Nephron progenitor cell (in vitro differentiated cells): ENCODE data around the gene TRAF3IP3.

ENCODE experiments used
- DNase-seq: peaks from one replicate; pipeline ENCODE4 v3.0.0; 2021
- H3K27ac Mint-ChIP-seq: 2 replicates; pipeline ENCODE4 v1.8.0; 2021; ENCODE audit warnings: mild to moderate bottlenecking, moderate library complexity, mixed read lengths
- H3K27me3 Mint-ChIP-seq: 2 replicates; pipeline ENCODE4 v1.8.0; 2021; ENCODE audit warnings: mild to moderate bottlenecking, low read depth, mixed read lengths; ENCODE audit not compliant: poor library complexity
- H3K36me3 Mint-ChIP-seq: 2 replicates; pipeline ENCODE4 v1.8.0; 2021; ENCODE audit warnings: low read depth, mixed read lengths
- H3K4me1 Mint-ChIP-seq: 2 replicates; pipeline ENCODE4 v1.8.0; 2021; ENCODE audit warnings: mixed read lengths
- H3K4me3 Mint-ChIP-seq: 2 replicates; pipeline ENCODE4 v1.8.0; 2021; ENCODE audit warnings: mild to moderate bottlenecking, moderate library complexity, mixed read lengths
- H3K9me3 Mint-ChIP-seq: 2 replicates; pipeline ENCODE4 v1.8.0; 2021; ENCODE audit warnings: mild to moderate bottlenecking, moderate library complexity, mixed read lengths
- CTCF ChIP-seq: fragments of 200-600 bp; sonication (generic); IDR thresholded peaks from 2 replicates; pipeline ENCODE4 v1.5.0; 2021; ENCODE audit warnings: antibody characterized with exemption

Gene TRAF3IP3, protein sequence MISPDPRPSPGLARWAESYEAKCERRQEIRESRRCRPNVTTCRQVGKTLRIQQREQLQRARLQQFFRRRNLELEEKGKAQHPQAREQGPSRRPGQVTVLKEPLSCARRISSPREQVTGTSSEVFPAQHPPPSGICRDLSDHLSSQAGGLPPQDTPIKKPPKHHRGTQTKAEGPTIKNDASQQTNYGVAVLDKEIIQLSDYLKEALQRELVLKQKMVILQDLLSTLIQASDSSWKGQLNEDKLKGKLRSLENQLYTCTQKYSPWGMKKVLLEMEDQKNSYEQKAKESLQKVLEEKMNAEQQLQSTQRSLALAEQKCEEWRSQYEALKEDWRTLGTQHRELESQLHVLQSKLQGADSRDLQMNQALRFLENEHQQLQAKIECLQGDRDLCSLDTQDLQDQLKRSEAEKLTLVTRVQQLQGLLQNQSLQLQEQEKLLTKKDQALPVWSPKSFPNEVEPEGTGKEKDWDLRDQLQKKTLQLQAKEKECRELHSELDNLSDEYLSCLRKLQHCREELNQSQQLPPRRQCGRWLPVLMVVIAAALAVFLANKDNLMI

GRCh38 chr1:209755926-209756614, at the start of gene TRAF3IP3:
Gene TRAF3IP3 (plus strand): TSS chr1:209756053. CDS start chr1:209760040, 3,987 bp downstream.
- peaks cover 9% of the 10 kb centered on the region for H3K4me1 Mint-ChIP-seq
- no peak within 1 kb of the TSS for H3K4me3 Mint-ChIP-seq
- H3K27ac Mint-ChIP-seq, result no peak within 1 kb of the TSS
- H3K36me3 Mint-ChIP-seq, result no peaks in the 10 kb centered on the region
- H3K27me3 Mint-ChIP-seq, result peaks cover 50% of the 10 kb centered on the region
- no peaks in the 10 kb centered on the region for H3K9me3 Mint-ChIP-seq
- no peak for DNase-seq
- no peak for TF ChIP-seq CTCF

- peaks cover 22% of the 10 kb centered on the region for H3K4me1 Mint-ChIP-seq
- TF ChIP-seq CTCF, result no peak
- H3K27ac Mint-ChIP-seq, result no peak overlapping the region
- H3K9me3 Mint-ChIP-seq, result no peaks in the 10 kb centered on the region
- no peak for DNase-seq
- no peaks in the 10 kb centered on the region for H3K36me3 Mint-ChIP-seq
- no peak overlapping the region for H3K4me3 Mint-ChIP-seq
- H3K27me3 Mint-ChIP-seq, result peaks cover 25% of the 10 kb centered on the region
Measured at GRCh38 chr1:209706622-209707021, 49.2 kb upstream of the TRAF3IP3 start.

- Mint-ChIP-seq H3K4me1 (peaks cover 22% of the 10 kb centered on the region), H3K4me3 (no peak overlapping the region), H3K27ac (no peak overlapping the region), H3K27me3 (peaks cover 21% of the 10 kb centered on the region), H3K9me3 (no peaks in the 10 kb centered on the region), H3K36me3 (no peaks in the 10 kb centered on the region)
- DNase-seq, result no peak
- TF ChIP-seq CTCF, result no peak
Measured at GRCh38 chr1:209707308-209707707, 48.5 kb upstream of the TRAF3IP3 start.

GRCh38 chr1:209708297-209708696, 47.6 kb upstream of the TRAF3IP3 start:
- Mint-ChIP-seq H3K36me3 (no peaks in the 10 kb centered on the region), H3K4me3 (no peak overlapping the region), H3K27me3 (peaks cover 21% of the 10 kb centered on the region), H3K27ac (no peak overlapping the region), H3K4me1 (peaks cover 22% of the 10 kb centered on the region), H3K9me3 (no peaks in the 10 kb centered on the region)
- DNase-seq, result peak; percentile 20
- no peak for TF ChIP-seq CTCF

GRCh38 chr1:209710093-209710492, 45.8 kb upstream of the TRAF3IP3 start:
- peaks cover 15% of the 10 kb centered on the region for H3K27me3 Mint-ChIP-seq
- no peak for TF ChIP-seq CTCF
- no peak overlapping the region for H3K4me3 Mint-ChIP-seq
- DNase-seq, result no peak
- H3K9me3 Mint-ChIP-seq, result no peaks in the 10 kb centered on the region
- peaks cover 22% of the 10 kb centered on the region for H3K4me1 Mint-ChIP-seq
- no peak overlapping the region for H3K27ac Mint-ChIP-seq
- no peaks in the 10 kb centered on the region for H3K36me3 Mint-ChIP-seq
